Neural cell (in vitro differentiated cells): ENCODE data around the gene ITPK1.

Experiments
- CTCF ChIP-seq: fragments of 450-650 bp; IDR thresholded peaks from 2 replicates; pipeline ENCODE4 v1.5.1; 2014; ENCODE audit warnings: antibody characterized with exemption, mild to moderate bottlenecking, moderate library complexity; ENCODE audit not compliant: poor library complexity, severe bottlenecking
- EP300 ChIP-seq: fragments of 450-650 bp; conservative IDR thresholded peaks from 2 replicates; pipeline ENCODE4 v1.6.1; 2014; ENCODE audit warnings: antibody characterized with exemption, mild to moderate bottlenecking, moderate library complexity; ENCODE audit not compliant: poor library complexity, severe bottlenecking
- EZH2 ChIP-seq: fragments of 200-600, 300-800 bp; shearing (Covaris generic), sonication (generic); IDR thresholded peaks from 2 replicates; pipeline ENCODE4 v1.6.1; 2014; ENCODE audit warnings: antibody characterized with exemption, low read length, borderline replicate concordance, mild to moderate bottlenecking; ENCODE audit not compliant: insufficient read depth, poor library complexity, severe bottlenecking
- MXI1 ChIP-seq: fragments of 450-650 bp; conservative IDR thresholded peaks from 2 replicates; pipeline ENCODE4 v1.6.1; 2014; ENCODE audit warnings: antibody characterized with exemption, mild to moderate bottlenecking; ENCODE audit not compliant: poor library complexity, severe bottlenecking
- POLR2AphosphoS5 ChIP-seq: IDR thresholded peaks from 2 replicates; pipeline ENCODE4 v1.6.1; 2012
- SMC3 ChIP-seq: fragments of 450-650 bp; conservative IDR thresholded peaks from 2 replicates; pipeline ENCODE4 v1.6.1; 2014; ENCODE audit warnings: antibody characterized with exemption, mild to moderate bottlenecking, moderate library complexity; ENCODE audit not compliant: poor library complexity
- TAF1 ChIP-seq: IDR thresholded peaks from 2 replicates; pipeline ENCODE4 v1.6.1; 2012; ENCODE audit warnings: low read depth

GRCh38 chr14:93055651-93056115 is 60.0 kb downstream of the ITPK1 start:
- no peak for TF ChIP-seq CTCF
- TF ChIP-seq POLR2AphosphoS5 = no peak
- no peak for TF ChIP-seq MXI1
- no peak for TF ChIP-seq TAF1
- TF ChIP-seq SMC3 = no peak
- TF ChIP-seq EZH2 = no peak
- TF ChIP-seq EP300 = no peak
